Pons (tissue), 1 donor: ENCODE measurements around the gene GAB4.

Source experiments
- DNase-seq: peaks from one replicate; pipeline ENCODE4 v3.0.0-alpha.2; 2016; ENCODE audit warnings: low spot score

GAB4 gene

GRCh38 chr22:16912281-16912680 is 95.7 kb downstream of the GAB4 start:
- DNase-seq, result no peak
